GM18868 (cell line): ENCODE data around the gene ZBTB2.
"Not testable (repeated sequence)": the region's sequence is repeated elsewhere in the genome, so short reads cannot be mapped to it uniquely, and the experiment has no call there.

Source experiments
- ATAC-seq: cut with Tn5 transposase; IDR thresholded peaks from one replicate; pipeline ENCODE4 v1.9.1; 2021; ENCODE audit warnings: mild to moderate bottlenecking, moderate library complexity; ENCODE audit not compliant: unreplicated experiment

Gene ZBTB2

GRCh38 chr6:151375833-151376232, 15.5 kb downstream of the ZBTB2 start:
- no peak for ATAC-seq

GRCh38 chr6:151374036-151374683, 17.2 kb downstream of the ZBTB2 start:
- ATAC-seq: no peak

- no peak for ATAC-seq
Measured at GRCh38 chr6:151372164-151372563, 19.2 kb downstream of the ZBTB2 start.

- no peak for ATAC-seq
Measured at GRCh38 chr6:151370509-151371078, 20.8 kb downstream of the ZBTB2 start.

GRCh38 chr6:151365233-151365632, 26.1 kb downstream of the ZBTB2 start:
- no peak for ATAC-seq

GRCh38 chr6:151359486-151359885, 31.9 kb downstream of the ZBTB2 start:
- ATAC-seq: no peak

GRCh38 chr6:151358475-151358874, 32.9 kb downstream of the ZBTB2 start:
- no peak for ATAC-seq

GRCh38 chr6:151357758-151358436, 33.5 kb downstream of the ZBTB2 start:
- no peak for ATAC-seq

GRCh38 chr6:151356983-151357382, 34.4 kb downstream of the ZBTB2 start:
- not testable (repeated sequence) for ATAC-seq

- ATAC-seq: no peak
Measured at GRCh38 chr6:151353795-151354194, 37.6 kb downstream of the ZBTB2 start.

- ATAC-seq: no peak
Measured at GRCh38 chr6:151352410-151353396, 38.7 kb downstream of the ZBTB2 start.

- no peak for ATAC-seq
Measured at GRCh38 chr6:151351731-151352130, 39.6 kb downstream of the ZBTB2 start.

- ATAC-seq: no peak
Measured at GRCh38 chr6:151351146-151351700, 40.1 kb downstream of the ZBTB2 start.

- ATAC-seq: no peak
Measured at GRCh38 chr6:151350442-151351145, 40.8 kb downstream of the ZBTB2 start.

- no peak for ATAC-seq
Measured at GRCh38 chr6:151349651-151350270, 41.6 kb downstream of the ZBTB2 start.

- not testable (repeated sequence) for ATAC-seq
Measured at GRCh38 chr6:151342750-151343149, 48.6 kb downstream of the ZBTB2 start.

GRCh38 chr6:151341476-151342195, 49.7 kb downstream of the ZBTB2 start:
- no peak for ATAC-seq

- no peak for ATAC-seq
Measured at GRCh38 chr6:151340219-151340978, 51.0 kb downstream of the ZBTB2 start.
